Uterus (tissue), 4 donors: ENCODE data around the gene CNTD1. TPM values are rescaled to one million over a fixed set of nuclear protein-coding genes. Genes with fewer than 3 reads are reported as not detected.

Source experiments
- DNase-seq, 2 donors: peaks; one replicate each; pipeline ENCODE4 v3.0.0-alpha.2; 2019 to 2020
- H3K27ac ChIP-seq, 2 donors: fragments of 200-600 bp; sonication (generic); 1 replicate in 1 of 2; 2 replicates in 1 of 2; pipeline ENCODE4 v1.5.1; 2016 to 2018
- H3K27me3 ChIP-seq, 2 donors: fragments of 200-600 bp; sonication (generic); one replicate each; pipeline ENCODE4 v1.5.1; 2018 to 2019; ENCODE audit warnings: control low read depth in 1 of 2
- H3K36me3 ChIP-seq, 2 donors: fragments of 200-600 bp; sonication (generic); one replicate each; pipeline ENCODE4 v1.5.1; 2019; ENCODE audit warnings: control low read depth in 1 of 2
- H3K4me1 ChIP-seq, 2 donors: fragments of 200-600 bp; sonication (generic); one replicate each; pipeline ENCODE4 v1.5.1; 2018 to 2019; ENCODE audit warnings: control low read depth in 1 of 2
- H3K4me3 ChIP-seq, 2 donors: fragments of 200-600 bp; sonication (generic); 1 replicate in 1 of 2; 2 replicates in 1 of 2; pipeline ENCODE4 v1.5.1; 2018 to 2019; ENCODE audit warnings: mild to moderate bottlenecking in 1 of 2
- H3K9me3 ChIP-seq, 2 donors: fragments of 200-600 bp; sonication (generic); one replicate each; pipeline ENCODE4 v1.5.1; 2019; ENCODE audit warnings: control low read depth in 1 of 2
- POLR2A ChIP-seq, 2 donors: fragments of 450-650 bp; IDR thresholded peaks; one replicate each; pipeline ENCODE4 v1.6.1; 2016; ENCODE audit warnings: antibody characterized with exemption in 2 of 2, mild to moderate bottlenecking in 1 of 2, moderate library complexity in 1 of 2
- intact Hi-C: fragments of 100-400 bp; cut with DNase I; formaldehyde crosslinking; loops from one replicate; pipeline ENCODE4 v1.15.1; 2023; ENCODE audit warnings: low total_unique reads
- total RNA-seq, 4 donors: library from RNA; depleted of rRNA in 3 of 4; stranded (reverse); fragments of >200 nt in 3 of 4; gene quantifications; one replicate each; pipeline versions ENCODE4 v1.1.0 to v1.2.4, GENCODE V29; 2014 to 2023
- TF ChIP-seq, protein P1 (sequence below), 4 experiments: fragments of 200-600 bp in 2 of 4; fragments of 450-650 bp in 2 of 4; sonication (generic) in 2 of 4; IDR thresholded peaks; one replicate each; pipeline ENCODE4 v1.5.1; 2016 to 2019; ENCODE audit warnings: antibody characterized with exemption in 4 of 4, mild to moderate bottlenecking in 2 of 4, moderate library complexity in 1 of 4
- donor health status: DM: yes; HTN: yes; CAD: no.

Gene CNTD1
- total RNA-seq, 4 donors from 2014 or later = 0.69 to 1.2 TPM; not detected in 2

DNA sequence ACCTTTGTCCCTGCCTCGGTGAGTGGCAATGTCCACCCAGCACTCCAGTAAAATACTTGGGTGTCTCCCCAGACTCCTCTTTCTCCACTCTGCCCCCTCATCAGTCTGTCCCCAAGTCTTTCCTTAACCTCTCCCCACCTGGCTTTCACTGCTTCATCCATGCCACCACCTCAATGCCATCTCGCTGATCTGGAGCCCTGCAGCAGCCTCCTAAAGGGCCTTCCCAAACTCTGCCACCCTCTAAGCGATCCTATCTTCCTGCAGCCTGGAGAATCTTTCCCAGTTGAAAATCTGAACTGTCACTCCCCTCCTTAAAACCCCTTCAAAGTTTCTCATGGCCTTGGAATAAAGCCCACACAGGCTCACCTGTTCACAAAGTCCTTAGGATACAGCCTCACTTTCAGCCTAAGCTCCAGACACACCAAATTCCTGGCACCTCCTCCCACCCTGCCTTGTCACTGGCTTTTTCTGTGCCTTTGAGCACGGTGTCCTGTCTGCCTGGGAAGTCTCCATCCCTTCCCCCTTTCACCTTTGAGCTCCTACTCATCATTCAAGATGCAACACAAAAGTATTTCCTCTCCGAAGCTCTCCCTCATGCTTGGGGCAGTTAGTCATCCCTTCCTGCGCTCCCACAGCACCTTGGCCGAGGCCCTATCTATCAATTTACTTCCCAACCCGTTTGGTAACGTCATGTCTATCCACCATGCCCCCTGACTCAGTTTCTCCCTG is 15.4 kb upstream of the CNTD1 start:
- DNase-seq = no peak
- no peak for TF ChIP-seq POLR2A (IDR thresholded peaks at IDR 0.05)
- TF ChIP-seq, protein P1, sequence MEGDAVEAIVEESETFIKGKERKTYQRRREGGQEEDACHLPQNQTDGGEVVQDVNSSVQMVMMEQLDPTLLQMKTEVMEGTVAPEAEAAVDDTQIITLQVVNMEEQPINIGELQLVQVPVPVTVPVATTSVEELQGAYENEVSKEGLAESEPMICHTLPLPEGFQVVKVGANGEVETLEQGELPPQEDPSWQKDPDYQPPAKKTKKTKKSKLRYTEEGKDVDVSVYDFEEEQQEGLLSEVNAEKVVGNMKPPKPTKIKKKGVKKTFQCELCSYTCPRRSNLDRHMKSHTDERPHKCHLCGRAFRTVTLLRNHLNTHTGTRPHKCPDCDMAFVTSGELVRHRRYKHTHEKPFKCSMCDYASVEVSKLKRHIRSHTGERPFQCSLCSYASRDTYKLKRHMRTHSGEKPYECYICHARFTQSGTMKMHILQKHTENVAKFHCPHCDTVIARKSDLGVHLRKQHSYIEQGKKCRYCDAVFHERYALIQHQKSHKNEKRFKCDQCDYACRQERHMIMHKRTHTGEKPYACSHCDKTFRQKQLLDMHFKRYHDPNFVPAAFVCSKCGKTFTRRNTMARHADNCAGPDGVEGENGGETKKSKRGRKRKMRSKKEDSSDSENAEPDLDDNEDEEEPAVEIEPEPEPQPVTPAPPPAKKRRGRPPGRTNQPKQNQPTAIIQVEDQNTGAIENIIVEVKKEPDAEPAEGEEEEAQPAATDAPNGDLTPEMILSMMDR (IDR thresholded peaks at IDR 0.05) = no peak
- peaks cover 13 to 42% of the 10 kb centered on the region in 2 donors for H3K27me3 ChIP-seq

DNA sequence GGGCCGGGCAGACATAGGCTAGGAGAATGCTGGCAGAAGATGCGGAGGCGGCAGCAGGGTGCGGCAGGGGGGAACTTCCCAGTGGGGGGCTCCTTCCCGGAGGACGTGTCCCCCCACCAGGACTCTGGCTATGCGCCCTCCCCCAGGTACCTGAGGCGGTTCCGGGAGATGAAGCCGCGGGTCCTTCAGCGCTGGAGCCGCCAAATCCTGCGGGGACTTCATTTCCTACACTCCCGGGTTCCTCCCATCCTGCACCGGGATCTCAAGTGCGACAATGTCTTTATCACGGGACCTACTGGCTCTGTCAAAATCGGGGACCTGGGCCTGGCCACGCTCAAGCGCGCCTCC is 14.9 kb upstream of the CNTD1 start:
- no peak for DNase-seq
- Histone ChIP-seq H3K27me3 (peaks cover 13 to 42% of the 10 kb centered on the region in 2 donors), H3K9me3 (no peaks in the 10 kb centered on the region), H3K4me1 (peaks cover 0 to 9% of the 10 kb centered on the region in 2 donors), H3K4me3 (no peak overlapping the region), H3K27ac (no peak overlapping the region), H3K36me3 (no peaks in the 10 kb centered on the region)
- TF ChIP-seq, protein P1 (IDR thresholded peaks at IDR 0.05) = no peak
- no peak for TF ChIP-seq POLR2A (IDR thresholded peaks at IDR 0.05)
- intact Hi-C loops = no loop called here

More for the DNA sequence above, 15.4 kb upstream of the CNTD1 start:
- Histone ChIP-seq H3K9me3 (no peaks in the 10 kb centered on the region), H3K4me3 (no peak overlapping the region), H3K36me3 (no peaks in the 10 kb centered on the region), H3K4me1 (peaks cover 0 to 9% of the 10 kb centered on the region in 2 donors), H3K27ac (no peak overlapping the region)
- intact Hi-C loops = no loop called here

DNA sequence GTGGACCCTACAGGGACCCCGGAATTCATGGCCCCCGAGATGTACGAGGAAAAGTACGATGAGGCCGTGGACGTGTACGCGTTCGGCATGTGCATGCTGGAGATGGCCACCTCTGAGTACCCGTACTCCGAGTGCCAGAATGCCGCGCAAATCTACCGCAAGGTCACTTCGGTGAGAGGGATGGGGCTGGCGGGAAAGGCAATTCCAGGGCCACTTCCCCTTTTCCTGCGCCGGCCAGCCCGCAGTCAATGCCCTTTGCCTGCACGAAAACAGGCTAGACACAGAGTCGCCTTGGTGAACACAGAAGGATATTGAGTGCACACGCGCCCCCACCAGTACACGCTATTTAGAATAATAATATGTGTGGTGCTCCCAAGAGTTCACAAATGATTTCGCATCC is 14.3 kb upstream of the CNTD1 start:
- intact Hi-C loops = no loop called here
- TF ChIP-seq, protein P1 (IDR thresholded peaks at IDR 0.05) = no peak
- TF ChIP-seq POLR2A (IDR thresholded peaks at IDR 0.05) = no peak
- no peaks in the 10 kb centered on the region for H3K9me3 ChIP-seq
- H3K4me3 ChIP-seq = no peak overlapping the region
- no peak overlapping the region for H3K27ac ChIP-seq
- no peaks in the 10 kb centered on the region for H3K36me3 ChIP-seq
- no peak for DNase-seq
- peaks cover 13 to 42% of the 10 kb centered on the region in 2 donors for H3K27me3 ChIP-seq
- peaks cover 0 to 9% of the 10 kb centered on the region in 2 donors for H3K4me1 ChIP-seq

DNA sequence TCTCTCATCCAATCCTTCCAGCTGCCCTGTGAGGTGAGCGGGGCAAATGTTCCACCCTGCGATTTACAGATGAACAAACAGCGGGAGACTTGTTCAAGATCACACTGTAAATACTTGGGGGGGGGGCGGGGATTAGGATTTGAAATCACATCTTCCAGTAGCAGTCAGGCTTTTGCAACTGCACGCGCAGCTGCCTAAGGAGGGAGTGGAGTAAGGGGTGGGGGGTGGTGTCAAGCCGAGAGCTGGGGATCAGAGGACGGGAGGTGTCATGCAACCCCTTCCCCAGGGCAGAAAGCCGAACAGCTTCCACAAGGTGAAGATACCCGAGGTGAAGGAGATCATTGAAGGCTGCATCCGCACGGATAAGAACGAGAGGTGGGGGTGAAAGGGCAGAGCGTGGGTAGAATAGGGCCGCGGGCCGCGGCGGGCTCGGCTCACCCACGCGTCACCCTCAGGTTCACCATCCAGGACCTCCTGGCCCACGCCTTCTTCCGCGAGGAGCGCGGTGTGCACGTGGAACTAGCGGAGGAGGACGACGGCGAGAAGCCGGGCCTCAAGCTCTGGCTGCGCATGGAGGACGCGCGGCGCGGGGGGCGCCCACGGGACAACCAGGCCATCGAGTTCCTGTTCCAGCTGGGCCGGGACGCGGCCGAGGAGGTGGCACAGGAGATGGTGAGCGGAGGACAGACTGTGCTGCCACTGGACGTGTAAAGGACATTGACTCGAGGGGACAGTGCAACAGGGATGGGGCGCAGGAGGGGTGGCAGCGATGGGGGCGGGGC is 13.7 kb upstream of the CNTD1 start:
- H3K4me1 ChIP-seq = peaks cover 0 to 9% of the 10 kb centered on the region in 2 donors
- H3K4me3 ChIP-seq = no peak overlapping the region
- no peak for DNase-seq
- no peaks in the 10 kb centered on the region for H3K9me3 ChIP-seq
- no peaks in the 10 kb centered on the region for H3K36me3 ChIP-seq
- peaks cover 13 to 42% of the 10 kb centered on the region in 2 donors for H3K27me3 ChIP-seq
- no peak overlapping the region for H3K27ac ChIP-seq
- TF ChIP-seq, protein P1 (IDR thresholded peaks at IDR 0.05) = no peak
- no peak for TF ChIP-seq POLR2A (IDR thresholded peaks at IDR 0.05)
- intact Hi-C loops = no loop called here

DNA sequence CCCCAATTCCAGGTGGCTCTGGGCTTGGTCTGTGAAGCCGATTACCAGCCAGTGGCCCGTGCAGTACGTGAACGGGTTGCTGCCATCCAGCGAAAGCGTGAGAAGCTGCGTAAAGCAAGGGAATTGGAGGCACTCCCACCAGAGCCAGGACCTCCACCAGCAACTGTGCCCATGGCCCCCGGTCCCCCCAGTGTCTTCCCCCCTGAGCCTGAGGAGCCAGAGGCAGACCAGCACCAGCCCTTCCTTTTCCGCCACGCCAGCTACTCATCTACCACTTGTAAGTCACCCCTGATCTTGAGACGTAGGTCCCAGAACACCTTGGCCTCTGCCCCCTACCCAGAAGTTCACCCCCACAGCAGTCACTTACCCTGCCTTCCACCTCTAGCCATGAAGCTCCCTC is 11.4 kb upstream of the CNTD1 start:
- DNase-seq = no peak
- Histone ChIP-seq H3K36me3 (no peaks in the 10 kb centered on the region), H3K4me1 (no peaks in the 10 kb centered on the region), H3K27ac (no peak overlapping the region), H3K27me3 (peaks cover 0 to 30% of the 10 kb centered on the region in 2 donors), H3K4me3 (no peak overlapping the region), H3K9me3 (no peaks in the 10 kb centered on the region)
- TF ChIP-seq POLR2A (IDR thresholded peaks at IDR 0.05) = no peak
- TF ChIP-seq, protein P1 (IDR thresholded peaks at IDR 0.05) = no peak
- intact Hi-C loops = no loop called here
